GM19468 (cell line): ENCODE data around the gene SPARC.
"Not testable (repeated sequence)": the region's sequence is repeated elsewhere in the genome, so short reads cannot be mapped to it uniquely, and the experiment has no call there.

Experiments used
- ATAC-seq: cut with Tn5 transposase; IDR thresholded peaks from one replicate; pipeline ENCODE4 v1.9.1; 2021; ENCODE audit warnings: mild to moderate bottlenecking, moderate library complexity, moderate number of reproducible peaks; ENCODE audit not compliant: unreplicated experiment; ENCODE audit errors: extremely low read depth

Gene SPARC

GRCh38 chr5:151703227-151703626 lies 16.5 kb upstream of the SPARC start:
- ATAC-seq = peak; percentile 95

GRCh38 chr5:151700820-151701219 lies 14.1 kb upstream of the SPARC start:
- ATAC-seq = no peak

- ATAC-seq = no peak
Observed at GRCh38 chr5:151700296-151700695, 13.6 kb upstream of the SPARC start.

GRCh38 chr5:151699071-151699901 lies 12.6 kb upstream of the SPARC start:
- no peak for ATAC-seq

GRCh38 chr5:151698081-151698480 lies 11.4 kb upstream of the SPARC start:
- ATAC-seq = not testable (repeated sequence)

- no peak for ATAC-seq
Observed at GRCh38 chr5:151697452-151697851, 10.7 kb upstream of the SPARC start.

- ATAC-seq = no peak
Observed at GRCh38 chr5:151696470-151697061, 9.9 kb upstream of the SPARC start.

- no peak for ATAC-seq
Observed at GRCh38 chr5:151695464-151695863, 8.7 kb upstream of the SPARC start.

GRCh38 chr5:151694035-151694485 lies 7.3 kb upstream of the SPARC start:
- ATAC-seq = no peak

- ATAC-seq = no peak
Observed at GRCh38 chr5:151692312-151692711, 5.6 kb upstream of the SPARC start.

GRCh38 chr5:151691706-151692105 lies 5.0 kb upstream of the SPARC start:
- ATAC-seq = no peak

GRCh38 chr5:151689591-151689990 lies 2.9 kb upstream of the SPARC start:
- not testable (repeated sequence) for ATAC-seq

GRCh38 chr5:151688436-151688835 lies 1.7 kb upstream of the SPARC start:
- no peak for ATAC-seq

- ATAC-seq = no peak
Observed at GRCh38 chr5:151685749-151686673, 704 bp downstream of the SPARC start.

- ATAC-seq = no peak
Observed at GRCh38 chr5:151684690-151685361, 1.9 kb downstream of the SPARC start.

GRCh38 chr5:151683986-151684588 lies 2.6 kb downstream of the SPARC start:
- ATAC-seq = no peak

- ATAC-seq = no peak
Observed at GRCh38 chr5:151683444-151683843, 3.3 kb downstream of the SPARC start.

GRCh38 chr5:151682751-151683331 lies 3.9 kb downstream of the SPARC start:
- ATAC-seq = no peak

- no peak for ATAC-seq
Observed at GRCh38 chr5:151682240-151682639, 4.5 kb downstream of the SPARC start.
